Stimulated activated CD8-positive, alpha-beta memory T cell treated with anti-CD3 and anti-CD28 coated beads, Interleukin-4, amount 100 ng/mL, for 24 hours (primary cell): Measurements from ENCODE around the gene SLC35E1.
"Not testable (repeated sequence)": the region's sequence is repeated elsewhere in the genome, so short reads cannot be mapped to it uniquely, and the experiment has no call there.

Experiments used
- DNase-seq: peaks from one replicate; pipeline ENCODE4 v3.0.0-alpha.2; 2020; ENCODE audit warnings: low read depth

The SLC35E1 gene

DNA sequence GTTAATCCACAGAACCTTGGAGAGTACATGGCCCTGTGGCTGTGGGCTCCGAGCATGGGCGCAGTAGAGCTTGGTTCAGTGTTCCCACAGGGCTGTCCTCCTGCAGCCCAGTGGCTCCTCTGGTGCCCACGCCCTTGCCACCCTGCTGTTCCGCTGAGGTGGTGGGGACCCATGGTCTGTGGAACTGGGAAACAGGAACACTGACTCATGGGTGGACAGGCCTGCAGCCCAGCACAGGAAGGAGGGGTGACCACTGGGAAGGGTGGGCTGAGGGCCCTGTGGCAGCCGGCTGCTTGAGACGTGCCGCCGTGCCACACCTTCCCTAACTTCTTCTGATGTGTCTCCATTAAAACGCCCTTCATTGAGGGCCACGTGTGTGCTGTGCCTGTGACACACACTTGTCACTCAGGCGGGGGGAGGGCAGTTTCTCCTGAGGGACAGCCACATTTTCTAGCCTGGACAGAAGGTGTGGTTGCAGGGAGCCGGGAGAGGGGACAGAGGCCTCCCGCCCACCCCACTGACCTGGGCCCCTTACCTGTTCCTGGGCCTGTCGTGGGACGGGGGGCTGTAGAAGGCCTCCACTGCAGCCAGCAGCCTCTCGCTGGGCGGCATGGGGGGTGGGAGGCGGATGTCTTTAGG, 51.1 kb downstream of the SLC35E1 start:
- DNase-seq = no peak

DNA sequence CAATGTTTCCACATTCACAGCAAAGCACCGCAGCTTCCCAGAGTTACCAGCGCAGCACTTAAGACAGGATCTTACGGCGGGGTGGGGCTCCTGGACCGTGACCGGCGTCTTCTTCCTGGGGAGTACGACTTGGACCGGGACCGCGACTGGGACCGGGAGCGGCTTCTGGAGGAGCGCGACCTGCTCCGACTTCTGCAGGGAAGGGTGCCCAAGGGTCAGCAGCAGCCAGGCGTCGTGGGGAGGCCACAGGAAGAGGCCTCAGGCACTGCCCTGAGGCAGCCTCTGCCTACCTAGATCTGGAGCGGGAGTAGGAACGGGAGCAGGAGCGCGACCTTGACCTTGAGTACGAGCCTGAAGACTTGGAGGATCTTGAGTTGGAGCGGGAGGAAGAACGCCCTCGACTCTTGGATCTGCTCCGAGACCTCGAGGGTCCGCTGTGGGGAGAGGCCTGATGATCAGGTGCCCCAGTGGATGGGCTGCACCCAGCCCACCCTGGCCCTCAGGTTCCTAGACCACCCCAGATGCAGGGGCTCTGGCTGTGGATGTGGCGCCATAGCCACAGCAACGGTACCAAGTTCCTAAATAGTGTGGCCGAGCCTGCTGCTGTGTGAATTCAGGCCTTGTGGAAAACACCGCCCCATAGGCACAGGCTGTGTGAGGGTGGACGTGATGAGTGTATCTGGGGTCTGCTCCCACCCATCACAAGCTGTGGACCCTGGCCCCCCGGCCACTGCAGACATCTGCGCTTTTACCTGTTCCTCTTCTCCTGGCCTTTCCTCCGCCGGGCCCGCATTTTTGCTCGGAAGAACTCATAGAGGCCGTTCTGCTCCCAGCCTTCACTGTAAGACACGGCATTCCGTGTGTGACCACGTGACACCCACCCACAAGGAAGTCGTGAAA, 51.9 kb downstream of the SLC35E1 start:
- DNase-seq = no peak

DNA sequence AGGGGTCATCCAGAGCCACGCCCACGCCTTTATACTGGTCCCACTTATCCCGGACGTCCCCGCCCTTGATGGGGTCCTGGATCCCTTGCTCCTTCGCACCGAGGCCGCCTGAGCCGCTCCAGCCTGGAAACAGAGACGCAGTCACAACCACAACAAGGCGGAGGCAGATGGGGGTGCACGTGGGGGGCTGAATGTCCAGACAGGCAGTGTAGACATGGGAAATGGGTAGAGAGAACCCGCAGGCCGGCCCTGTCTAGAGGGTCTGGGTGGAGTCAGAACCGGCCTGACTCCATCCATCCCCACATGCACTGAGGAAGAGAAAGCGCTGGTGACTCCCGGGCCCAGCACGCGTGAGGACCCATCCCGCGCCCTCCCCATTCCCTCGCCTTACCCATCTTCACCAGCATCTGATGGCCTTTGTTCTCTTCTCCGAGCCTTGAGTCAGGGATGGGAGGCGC, 53.0 kb downstream of the SLC35E1 start:
- no peak for DNase-seq

GRCh38 chr19:16518483-16519229, 53.6 kb downstream of the SLC35E1 start:
- DNase-seq = no peak

GRCh38 chr19:16518061-16518460, 54.2 kb downstream of the SLC35E1 start:
- no peak for DNase-seq

DNA sequence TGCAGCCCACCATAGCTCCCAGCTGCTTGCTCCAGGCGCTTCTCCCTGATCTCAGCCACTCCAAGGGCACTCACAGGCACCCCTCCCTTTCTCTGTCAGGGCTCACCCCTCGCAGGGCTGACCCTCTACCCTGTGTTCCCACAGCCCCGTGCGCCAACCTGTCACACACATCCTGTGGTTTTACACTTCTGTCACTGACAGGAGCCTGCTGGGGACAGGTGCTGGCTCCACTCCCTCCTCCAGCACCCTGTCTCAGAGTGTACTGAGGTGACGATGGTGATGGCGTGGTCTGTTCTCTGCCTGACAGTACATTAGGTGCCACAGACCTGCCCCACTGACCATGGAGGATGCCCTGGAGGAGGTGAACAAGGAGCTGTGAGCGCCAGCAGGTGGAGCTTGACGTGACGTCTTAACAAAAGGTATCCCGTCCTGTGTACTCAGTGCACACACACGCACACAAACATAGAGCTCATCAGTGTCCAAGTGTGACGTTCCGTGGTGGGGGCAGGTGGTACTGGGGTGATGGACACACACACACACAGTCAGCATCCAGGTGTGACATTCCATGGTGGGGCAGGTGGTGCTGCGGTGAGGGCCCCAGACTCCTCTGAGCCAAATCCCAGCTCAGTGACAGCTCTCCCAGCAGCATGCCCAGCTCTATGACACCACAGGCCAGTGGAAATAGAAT, 55.1 kb downstream of the SLC35E1 start:
- DNase-seq = no peak

- no peak for DNase-seq
These were observed 55.8 kb downstream of the SLC35E1 start for GRCh38 chr19:16516381-16516780.

GRCh38 chr19:16514383-16515019, 57.7 kb downstream of the SLC35E1 start:
- no peak for DNase-seq

GRCh38 chr19:16512611-16513010, 59.6 kb downstream of the SLC35E1 start:
- not testable (repeated sequence) for DNase-seq

- DNase-seq = no peak
These were observed 62.8 kb downstream of the SLC35E1 start for GRCh38 chr19:16509141-16510061.

GRCh38 chr19:16508546-16508945, 63.7 kb downstream of the SLC35E1 start:
- DNase-seq = no peak

GRCh38 chr19:16506961-16507360, 65.3 kb downstream of the SLC35E1 start:
- no peak for DNase-seq

GRCh38 chr19:16506161-16506560, 66.1 kb downstream of the SLC35E1 start:
- DNase-seq = not testable (repeated sequence)

DNA sequence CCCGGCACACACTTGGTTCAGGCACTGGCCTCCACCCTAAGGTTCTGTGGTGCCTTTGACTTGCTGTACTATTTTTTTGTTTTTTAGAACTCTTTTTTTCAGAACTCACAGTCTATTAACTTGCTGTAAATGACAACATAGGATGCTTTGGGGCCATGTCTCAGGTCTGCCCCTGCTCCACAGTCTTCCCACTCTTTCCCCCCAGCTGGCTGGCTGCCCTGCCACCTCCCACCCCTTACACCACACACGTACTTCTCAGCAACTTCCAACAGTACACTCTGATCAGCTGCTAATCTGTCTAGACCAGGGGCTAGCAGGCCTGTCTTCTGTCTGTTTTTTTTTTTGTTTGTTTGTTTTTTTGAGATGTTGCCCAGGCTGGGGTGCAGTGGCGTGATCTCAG, 67.9 kb downstream of the SLC35E1 start:
- no peak for DNase-seq
